IMR-90 (cell line): ENCODE results near the gene ANKS4B.

Experiments used
- CTCF ChIP-seq: conservative IDR thresholded peaks from 2 replicates; pipeline ENCODE4 v1.5.1; 2012; ENCODE audit warnings: mild to moderate bottlenecking, low read depth, low read length, improper control_type of control experiment
- USF2 ChIP-seq: fragments of 150-350 bp; IDR thresholded peaks from 2 replicates; pipeline ENCODE4 v1.6.1; 2017; ENCODE audit warnings: mild to moderate bottlenecking, antibody characterized with exemption, low read length, low read depth

DNA sequence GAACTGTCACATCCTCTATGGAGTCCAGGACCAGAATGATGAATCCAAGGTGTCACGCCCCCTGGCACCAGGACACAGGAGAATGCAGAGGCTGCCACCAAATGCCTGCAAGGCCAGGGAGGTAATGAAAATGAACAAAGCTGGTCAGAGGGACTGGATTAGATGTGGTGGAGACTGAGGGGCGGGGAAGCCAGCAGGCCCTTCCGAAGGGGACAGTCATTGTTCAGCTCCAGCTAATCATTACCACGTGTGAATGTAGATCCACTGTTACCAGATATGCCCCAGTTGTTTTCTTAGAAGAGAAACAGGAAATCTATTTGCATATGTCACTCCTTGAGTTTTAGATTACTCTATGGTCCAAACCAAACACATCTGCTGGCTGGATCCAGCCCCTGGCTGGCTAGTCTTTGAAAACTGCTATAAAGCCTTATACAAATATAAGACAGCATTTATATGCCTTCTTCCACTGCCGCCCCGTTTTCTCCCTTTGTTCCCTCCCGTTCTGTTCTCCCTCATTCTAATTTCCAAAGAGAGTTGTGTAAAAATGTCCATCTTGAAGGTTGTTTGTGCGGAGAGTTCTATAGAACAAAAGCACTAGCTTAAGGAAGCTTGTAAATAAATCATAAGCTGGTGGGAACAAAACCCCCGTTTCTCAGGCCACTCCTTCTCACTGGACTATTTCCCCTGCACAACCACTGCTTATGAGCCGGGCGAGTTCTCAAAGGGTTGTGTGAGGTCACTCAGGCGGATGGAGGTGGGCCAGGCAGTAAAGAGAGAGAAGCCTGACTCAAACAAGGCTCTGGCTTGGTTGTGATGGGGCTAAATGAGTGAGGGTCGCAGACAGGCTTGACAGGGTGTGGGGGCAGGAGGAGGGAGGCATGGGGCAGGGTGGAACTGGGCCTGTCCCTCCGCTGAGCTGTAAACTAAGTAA, 30.4 kb downstream of the ANKS4B start:
- TF ChIP-seq CTCF (no peak), USF2 (no peak)
